ENCODE results near the gene POLL. TPM values are rescaled to one million over a fixed set of nuclear protein-coding genes. Genes with fewer than 3 reads are reported as not detected.

Gene POLL
- total RNA-seq, 1 donor from 2014 or later, result 32.2 TPM

GRCh38 chr10:101565370-101565900 is 22.6 kb downstream of the POLL start:
- no peak for DNase-seq
- no peak overlapping the region for H3K27ac Mint-ChIP-seq
- H3K27me3 Mint-ChIP-seq, result peaks cover 50% of the 10 kb centered on the region
- H3K4me1 Mint-ChIP-seq, result peaks cover 17% of the 10 kb centered on the region
- intact Hi-C loops (cut with micrococcal nuclease), result no loop called here
- no peaks in the 10 kb centered on the region for H3K36me3 Mint-ChIP-seq (ENCODE audit: low read depth)
- H3K4me3 Mint-ChIP-seq, result no peak overlapping the region
- H3K9me3 Mint-ChIP-seq, result no peaks in the 10 kb centered on the region

- Mint-ChIP-seq H3K27me3 (peaks cover 47% of the 10 kb centered on the region), H3K4me1 (peaks cover 12% of the 10 kb centered on the region), H3K36me3 (ENCODE audit: low read depth) (no peaks in the 10 kb centered on the region), H3K9me3 (no peaks in the 10 kb centered on the region), H3K4me3 (no peak overlapping the region), H3K27ac (no peak overlapping the region)
- no peak for DNase-seq
- intact Hi-C loops (cut with micrococcal nuclease), result no loop called here
Measured at GRCh38 chr10:101564490-101564991, 23.5 kb downstream of the POLL start.

- DNase-seq, result no peak
- Mint-ChIP-seq H3K9me3 (no peaks in the 10 kb centered on the region), H3K4me3 (no peak overlapping the region), H3K36me3 (ENCODE audit: low read depth) (no peaks in the 10 kb centered on the region), H3K4me1 (peaks cover 14% of the 10 kb centered on the region), H3K27ac (no peak overlapping the region), H3K27me3 (peaks cover 38% of the 10 kb centered on the region)
- intact Hi-C loops (cut with micrococcal nuclease), result no loop called here
Measured at GRCh38 chr10:101563497-101564040, 24.5 kb downstream of the POLL start.

GRCh38 chr10:101563007-101563406 is 25.1 kb downstream of the POLL start:
- peaks cover 33% of the 10 kb centered on the region for H3K27me3 Mint-ChIP-seq
- H3K4me1 Mint-ChIP-seq, result peaks cover 19% of the 10 kb centered on the region
- no peak overlapping the region for H3K4me3 Mint-ChIP-seq
- no peak for DNase-seq
- intact Hi-C loops (cut with micrococcal nuclease), result no loop called here
- H3K27ac Mint-ChIP-seq, result no peak overlapping the region
- H3K9me3 Mint-ChIP-seq, result no peaks in the 10 kb centered on the region
- no peaks in the 10 kb centered on the region for H3K36me3 Mint-ChIP-seq (ENCODE audit: low read depth)

- H3K27ac Mint-ChIP-seq, result no peak overlapping the region
- H3K4me3 Mint-ChIP-seq, result no peak overlapping the region
- peaks cover 20% of the 10 kb centered on the region for H3K4me1 Mint-ChIP-seq
- intact Hi-C loops (cut with micrococcal nuclease), result no loop called here
- H3K9me3 Mint-ChIP-seq, result no peaks in the 10 kb centered on the region
- no peak for DNase-seq
- H3K36me3 Mint-ChIP-seq (ENCODE audit: low read depth), result no peaks in the 10 kb centered on the region
- H3K27me3 Mint-ChIP-seq, result peaks cover 25% of the 10 kb centered on the region
Measured at GRCh38 chr10:101562231-101562630, 25.8 kb downstream of the POLL start.

- DNase-seq, result no peak
- no peaks in the 10 kb centered on the region for H3K36me3 Mint-ChIP-seq (ENCODE audit: low read depth)
- H3K27me3 Mint-ChIP-seq, result peaks cover 18% of the 10 kb centered on the region
- no peak overlapping the region for H3K27ac Mint-ChIP-seq
- H3K4me3 Mint-ChIP-seq, result no peak overlapping the region
- H3K4me1 Mint-ChIP-seq, result peaks cover 16% of the 10 kb centered on the region
- no peaks in the 10 kb centered on the region for H3K9me3 Mint-ChIP-seq
- intact Hi-C loops (cut with micrococcal nuclease), result no loop called here
Measured at GRCh38 chr10:101561068-101561915, 26.8 kb downstream of the POLL start.

GRCh38 chr10:101560298-101561067 is 27.6 kb downstream of the POLL start:
- no peak overlapping the region for H3K27ac Mint-ChIP-seq
- H3K36me3 Mint-ChIP-seq (ENCODE audit: low read depth), result peaks cover under 1% of the 10 kb centered on the region
- H3K4me3 Mint-ChIP-seq, result no peak overlapping the region
- peaks cover 13% of the 10 kb centered on the region for H3K4me1 Mint-ChIP-seq
- H3K27me3 Mint-ChIP-seq, result peaks cover 11% of the 10 kb centered on the region
- no peaks in the 10 kb centered on the region for H3K9me3 Mint-ChIP-seq
- no peak for DNase-seq
- intact Hi-C loops (cut with micrococcal nuclease), result no loop called here

GRCh38 chr10:101559596-101560297 is 28.3 kb downstream of the POLL start:
- Mint-ChIP-seq H3K9me3 (no peaks in the 10 kb centered on the region), H3K4me3 (no peak overlapping the region), H3K36me3 (ENCODE audit: low read depth) (peaks cover 4% of the 10 kb centered on the region), H3K4me1 (peaks cover 13% of the 10 kb centered on the region), H3K27ac (peak overlapping the region; percentile 48), H3K27me3 (peaks cover 3% of the 10 kb centered on the region)
- no peak for DNase-seq
- intact Hi-C loops (cut with micrococcal nuclease), result no loop called here

GRCh38 chr10:101558671-101559595 is 29.1 kb downstream of the POLL start:
- intact Hi-C loops (cut with micrococcal nuclease), result no loop called here
- Mint-ChIP-seq H3K4me1 (peaks cover 13% of the 10 kb centered on the region), H3K9me3 (no peaks in the 10 kb centered on the region), H3K36me3 (ENCODE audit: low read depth) (peaks cover 4% of the 10 kb centered on the region), H3K4me3 (no peak overlapping the region), H3K27ac (peak overlapping the region; percentile 25), H3K27me3 (no peaks in the 10 kb centered on the region)
- no peak for DNase-seq

GRCh38 chr10:101558204-101558603 is 29.9 kb downstream of the POLL start:
- peaks cover 4% of the 10 kb centered on the region for H3K36me3 Mint-ChIP-seq (ENCODE audit: low read depth)
- peak; percentile 74 for DNase-seq
- H3K9me3 Mint-ChIP-seq, result no peaks in the 10 kb centered on the region
- H3K27ac Mint-ChIP-seq, result peak overlapping the region; percentile 21
- no peaks in the 10 kb centered on the region for H3K27me3 Mint-ChIP-seq
- peaks cover 13% of the 10 kb centered on the region for H3K4me1 Mint-ChIP-seq
- intact Hi-C loops (cut with micrococcal nuclease), result no loop called here
- H3K4me3 Mint-ChIP-seq, result peak overlapping the region; percentile 12

GRCh38 chr10:101557541-101557940 is 30.5 kb downstream of the POLL start:
- Mint-ChIP-seq H3K36me3 (ENCODE audit: low read depth) (peaks cover 6% of the 10 kb centered on the region), H3K9me3 (no peaks in the 10 kb centered on the region), H3K4me3 (no peak overlapping the region), H3K4me1 (peaks cover 13% of the 10 kb centered on the region), H3K27ac (peak overlapping the region; percentile 21), H3K27me3 (no peaks in the 10 kb centered on the region)
- no peak for DNase-seq
- intact Hi-C loops (cut with micrococcal nuclease), result no loop called here

GRCh38 chr10:101552442-101552841 is 35.6 kb downstream of the POLL start:
- intact Hi-C loops (cut with micrococcal nuclease), result no loop called here
- H3K4me1 Mint-ChIP-seq, result no peaks in the 10 kb centered on the region
- no peak overlapping the region for H3K27ac Mint-ChIP-seq
- no peaks in the 10 kb centered on the region for H3K9me3 Mint-ChIP-seq
- H3K36me3 Mint-ChIP-seq (ENCODE audit: low read depth), result peaks cover 10% of the 10 kb centered on the region
- no peaks in the 10 kb centered on the region for H3K27me3 Mint-ChIP-seq
- no peak for DNase-seq
- no peak overlapping the region for H3K4me3 Mint-ChIP-seq
